ENCODE data around the gene MAP3K14. TPM values are rescaled to one million over a fixed set of nuclear protein-coding genes. Genes with fewer than 3 reads are reported as not detected.

Gene MAP3K14
- total RNA-seq, 1 donor from 2014 or later = 5.2 TPM

- H3K36me3 Mint-ChIP-seq (ENCODE audit: low read depth, unreplicated experiment) = peaks cover 5% of the 10 kb centered on the region
- no peak overlapping the region for H3K4me3 Mint-ChIP-seq (ENCODE audit: unreplicated experiment)
- H3K9me3 Mint-ChIP-seq (ENCODE audit: unreplicated experiment) = no peaks in the 10 kb centered on the region
- H3K27me3 Mint-ChIP-seq (ENCODE audit: unreplicated experiment) = peaks cover 9% of the 10 kb centered on the region
- peaks cover 22% of the 10 kb centered on the region for H3K4me1 Mint-ChIP-seq (ENCODE audit: unreplicated experiment)
- DNase-seq (ENCODE audit: low spot score) = no peak
- TF ChIP-seq CTCF (IDR thresholded peaks at IDR 0.05; ENCODE audit: unreplicated experiment) = no peak
- H3K27ac Mint-ChIP-seq (ENCODE audit: unreplicated experiment) = no peak overlapping the region
Measured at GRCh38 chr17:45228763-45229539, 87.9 kb downstream of the MAP3K14 start.

- TF ChIP-seq CTCF (IDR thresholded peaks at IDR 0.05; ENCODE audit: unreplicated experiment) = no peak
- Mint-ChIP-seq H3K27ac (ENCODE audit: unreplicated experiment) (no peak overlapping the region), H3K4me3 (ENCODE audit: unreplicated experiment) (no peak overlapping the region), H3K36me3 (ENCODE audit: low read depth, unreplicated experiment) (peaks cover 5% of the 10 kb centered on the region), H3K4me1 (ENCODE audit: unreplicated experiment) (peaks cover 25% of the 10 kb centered on the region), H3K27me3 (ENCODE audit: unreplicated experiment) (peaks cover 12% of the 10 kb centered on the region), H3K9me3 (ENCODE audit: unreplicated experiment) (no peaks in the 10 kb centered on the region)
- DNase-seq (ENCODE audit: low spot score) = no peak
Measured at GRCh38 chr17:45227926-45228762, 88.7 kb downstream of the MAP3K14 start.

GRCh38 chr17:45227101-45227925 is 89.5 kb downstream of the MAP3K14 start:
- no peak for DNase-seq (ENCODE audit: low spot score)
- no peaks in the 10 kb centered on the region for H3K9me3 Mint-ChIP-seq (ENCODE audit: unreplicated experiment)
- H3K27me3 Mint-ChIP-seq (ENCODE audit: unreplicated experiment) = peaks cover 9% of the 10 kb centered on the region
- H3K27ac Mint-ChIP-seq (ENCODE audit: unreplicated experiment) = peak overlapping the region; percentile 77
- no peak for TF ChIP-seq CTCF (IDR thresholded peaks at IDR 0.05; ENCODE audit: unreplicated experiment)
- H3K36me3 Mint-ChIP-seq (ENCODE audit: low read depth, unreplicated experiment) = peaks cover 2% of the 10 kb centered on the region
- H3K4me3 Mint-ChIP-seq (ENCODE audit: unreplicated experiment) = no peak overlapping the region
- H3K4me1 Mint-ChIP-seq (ENCODE audit: unreplicated experiment) = peaks cover 25% of the 10 kb centered on the region

GRCh38 chr17:45226576-45226975 is 90.2 kb downstream of the MAP3K14 start:
- Mint-ChIP-seq H3K9me3 (ENCODE audit: unreplicated experiment) (no peaks in the 10 kb centered on the region), H3K27me3 (ENCODE audit: unreplicated experiment) (peaks cover 8% of the 10 kb centered on the region), H3K27ac (ENCODE audit: unreplicated experiment) (peak overlapping the region; percentile 77), H3K36me3 (ENCODE audit: low read depth, unreplicated experiment) (no peaks in the 10 kb centered on the region), H3K4me3 (ENCODE audit: unreplicated experiment) (peak overlapping the region; percentile 42), H3K4me1 (ENCODE audit: unreplicated experiment) (peaks cover 25% of the 10 kb centered on the region)
- TF ChIP-seq CTCF (IDR thresholded peaks at IDR 0.05; ENCODE audit: unreplicated experiment) = no peak
- DNase-seq (ENCODE audit: low spot score) = no peak

Data from endothelial cell (in vitro differentiated cells).